Immature natural killer cell (primary cell): ENCODE results near the gene ARHGAP15. TPM values are rescaled to one million over a fixed set of nuclear protein-coding genes. Genes with fewer than 3 reads are reported as not detected.

Experiments used
- DNase-seq, 3 donors: peaks; one replicate each; pipeline ENCODE4 v3.0.0; 2022; ENCODE audit warnings: mixed read lengths in 1 of 3
- H3K27ac Mint-ChIP-seq, 6 donors: one replicate each; pipeline ENCODE4 v1.8.0; 2020; ENCODE audit warnings: mixed read lengths in 6 of 6, mild to moderate bottlenecking in 5 of 6, inconsistent platforms in 4 of 6, moderate library complexity in 3 of 6
- H3K27me3 Mint-ChIP-seq, 3 donors: one replicate each; pipeline ENCODE4 v1.8.0; 2020 to 2021; ENCODE audit warnings: low read depth in 3 of 3, mild to moderate bottlenecking in 3 of 3, mixed read lengths in 3 of 3, moderate library complexity in 3 of 3, inconsistent platforms in 1 of 3
- H3K36me3 Mint-ChIP-seq, 3 donors: one replicate each; pipeline ENCODE4 v1.8.0; 2020; ENCODE audit warnings: mixed read lengths in 3 of 3, inconsistent platforms in 2 of 3, mild to moderate bottlenecking in 2 of 3
- H3K4me1 Mint-ChIP-seq, 2 donors: one replicate each; pipeline ENCODE4 v1.8.0; 2020; ENCODE audit warnings: inconsistent platforms in 2 of 2, mild to moderate bottlenecking in 2 of 2, mixed read lengths in 2 of 2, moderate library complexity in 1 of 2
- H3K4me3 Mint-ChIP-seq, 5 donors: one replicate each; pipeline ENCODE4 v1.8.0; 2020; ENCODE audit warnings: mild to moderate bottlenecking in 5 of 5, mixed read lengths in 5 of 5, inconsistent platforms in 3 of 5, moderate library complexity in 3 of 5
- H3K9me3 Mint-ChIP-seq, 6 donors: one replicate each; pipeline ENCODE4 v1.8.0; 2020; ENCODE audit warnings: mild to moderate bottlenecking in 6 of 6, mixed read lengths in 6 of 6, inconsistent platforms in 4 of 6, moderate library complexity in 3 of 6
- polyA plus RNA-seq, 3 donors: library from polyadenylated mRNA; unstranded; fragments of 300-500 nt; fragmentation: Illumina TruSeq; gene quantifications; one replicate each; pipeline ENCODE4 v1.2.3, GENCODE V29; 2021

ARHGAP15 gene
- polyA plus RNA-seq, 3 donors from 2014 or later, result 107 to 168 (median 150) TPM

DNA sequence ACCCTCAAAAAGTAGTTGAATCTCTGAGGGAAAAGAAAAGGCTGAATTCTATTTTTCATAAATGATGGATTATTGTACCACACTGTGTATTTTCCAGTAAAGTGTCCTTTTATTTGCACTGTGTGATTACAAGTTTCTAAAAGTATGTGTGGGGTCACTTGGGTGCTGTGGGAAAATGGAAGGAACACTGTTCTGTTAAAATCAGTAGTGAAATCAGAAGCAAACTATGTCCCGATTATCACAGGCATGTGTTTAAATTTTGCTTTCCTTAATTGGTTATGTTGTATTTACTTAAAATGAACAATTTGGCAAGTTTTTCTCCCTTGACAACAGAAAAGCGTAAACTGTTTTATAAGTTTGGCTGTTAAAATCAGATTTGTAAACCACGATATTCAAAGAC is 353.1 kb downstream of the ARHGAP15 start:
- peaks cover 27 to 72% of the 10 kb centered on the region in 2 donors for H3K4me1 Mint-ChIP-seq
- no peak overlapping the region for H3K4me3 Mint-ChIP-seq
- H3K9me3 Mint-ChIP-seq, result no peaks in the 10 kb centered on the region
- peaks cover 0 to 1% (median 0%) of the 10 kb centered on the region in 3 donors for H3K27me3 Mint-ChIP-seq
- H3K27ac Mint-ChIP-seq, result no peak overlapping the region
- no peak for DNase-seq
- H3K36me3 Mint-ChIP-seq, result peaks cover 0 to 3% (median 0%) of the 10 kb centered on the region in 3 donors

DNA sequence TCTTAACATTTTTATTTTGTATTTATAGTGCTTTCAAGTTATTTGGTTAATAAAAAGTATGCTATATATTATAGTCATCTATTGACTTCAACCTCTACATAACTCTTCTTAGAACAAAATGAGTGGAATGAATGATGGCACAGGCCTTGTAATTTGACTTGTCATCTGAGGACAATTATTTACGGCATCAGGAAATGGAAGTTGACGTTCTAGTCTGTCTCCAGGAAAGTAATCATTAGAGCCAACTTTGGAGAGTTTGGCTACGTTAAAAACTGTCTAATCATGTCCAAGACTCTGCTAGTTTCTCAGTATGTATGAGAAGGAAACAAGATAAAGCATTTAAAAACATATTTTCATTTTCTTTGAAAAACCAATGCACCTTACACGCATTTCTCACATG is 353.6 kb downstream of the ARHGAP15 start:
- H3K9me3 Mint-ChIP-seq, result no peaks in the 10 kb centered on the region
- no peak overlapping the region for H3K27ac Mint-ChIP-seq
- H3K4me1 Mint-ChIP-seq, result peaks cover 23 to 68% of the 10 kb centered on the region in 2 donors
- peaks cover 0 to 5% (median 2%) of the 10 kb centered on the region in 3 donors for H3K36me3 Mint-ChIP-seq
- no peak for DNase-seq
- peaks cover 0 to 1% (median 0%) of the 10 kb centered on the region in 3 donors for H3K27me3 Mint-ChIP-seq
- H3K4me3 Mint-ChIP-seq, result no peak overlapping the region

DNA sequence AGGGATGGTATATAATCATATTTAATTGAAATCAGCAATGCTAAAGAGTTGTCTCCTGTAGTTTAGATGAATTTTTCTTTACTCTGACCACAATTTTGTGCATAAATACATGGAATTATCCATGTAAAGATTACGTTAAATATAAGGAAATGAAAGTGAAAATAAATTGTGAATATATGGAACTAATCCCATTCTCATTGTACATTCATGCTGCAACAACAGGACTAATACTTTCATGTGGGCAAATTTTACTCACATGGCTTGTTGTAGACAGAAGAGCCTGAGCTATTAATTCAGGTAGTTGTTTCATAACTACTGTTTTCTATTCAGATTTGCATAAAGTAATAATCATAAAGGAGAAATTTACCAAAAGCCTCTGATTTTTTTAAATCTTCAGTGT is 357.8 kb downstream of the ARHGAP15 start:
- Mint-ChIP-seq H3K36me3 (peaks cover 10 to 15% (median 13%) of the 10 kb centered on the region in 3 donors), H3K27me3 (peaks cover 0 to 1% (median 0%) of the 10 kb centered on the region in 3 donors), H3K9me3 (no peaks in the 10 kb centered on the region), H3K4me3 (no peak overlapping the region), H3K4me1 (peaks cover 12 to 42% of the 10 kb centered on the region in 2 donors), H3K27ac (peak overlapping the region in 2 of 6 donors; percentile 36 to 72)
- DNase-seq, result no peak

DNA sequence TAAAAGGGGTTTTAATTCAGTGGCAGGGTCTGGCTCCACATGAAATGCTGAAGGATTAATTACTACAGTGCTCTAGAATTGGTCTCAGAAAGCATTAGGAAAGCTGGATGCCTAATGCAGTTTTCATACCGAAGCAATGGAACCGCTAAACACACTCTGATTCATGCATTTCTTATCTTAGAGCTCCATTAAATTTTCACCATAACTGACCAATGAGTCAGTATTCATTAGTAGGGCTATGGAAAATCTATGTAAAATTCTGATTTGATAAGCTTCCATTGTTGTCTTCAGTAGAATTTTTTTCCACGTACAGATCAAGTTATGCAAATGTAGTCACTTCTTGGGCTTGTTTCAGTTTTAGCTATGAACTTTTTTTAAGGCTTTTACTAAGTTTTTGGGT is 359.9 kb downstream of the ARHGAP15 start:
- Mint-ChIP-seq H3K36me3 (peaks cover 27 to 31% (median 30%) of the 10 kb centered on the region in 3 donors), H3K27me3 (peaks cover 0 to 4% (median 0%) of the 10 kb centered on the region in 3 donors), H3K9me3 (no peaks in the 10 kb centered on the region), H3K4me3 (no peak overlapping the region), H3K4me1 (peaks cover 6 to 38% of the 10 kb centered on the region in 2 donors), H3K27ac (no peak overlapping the region)
- no peak for DNase-seq

DNA sequence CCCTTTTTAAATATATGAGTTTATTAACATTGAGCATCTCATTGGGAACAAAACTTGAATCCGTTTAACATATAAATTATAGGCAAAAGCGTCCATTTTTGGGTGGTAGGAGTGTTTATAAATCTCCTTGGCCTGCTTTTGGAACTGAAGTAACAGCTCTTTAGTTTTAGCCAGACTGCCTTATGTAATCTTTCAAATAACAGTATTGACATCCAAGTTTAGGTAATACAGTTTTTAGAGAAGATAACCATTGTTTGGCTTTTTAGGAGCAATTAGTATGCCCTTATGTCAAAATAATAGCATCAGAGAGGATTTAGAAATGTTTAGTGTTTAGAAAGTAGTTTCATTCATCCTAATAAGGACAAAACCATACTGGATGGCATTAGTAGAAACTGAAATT is 361.9 kb downstream of the ARHGAP15 start:
- Mint-ChIP-seq H3K36me3 (peaks cover 32 to 39% (median 36%) of the 10 kb centered on the region in 3 donors), H3K4me1 (peaks cover 12 to 39% of the 10 kb centered on the region in 2 donors), H3K9me3 (no peaks in the 10 kb centered on the region), H3K4me3 (no peak overlapping the region), H3K27ac (peak overlapping the region in 1 of 6 donors; percentile 53), H3K27me3 (peaks cover 0 to 4% (median 0%) of the 10 kb centered on the region in 3 donors)
- no peak for DNase-seq

DNA sequence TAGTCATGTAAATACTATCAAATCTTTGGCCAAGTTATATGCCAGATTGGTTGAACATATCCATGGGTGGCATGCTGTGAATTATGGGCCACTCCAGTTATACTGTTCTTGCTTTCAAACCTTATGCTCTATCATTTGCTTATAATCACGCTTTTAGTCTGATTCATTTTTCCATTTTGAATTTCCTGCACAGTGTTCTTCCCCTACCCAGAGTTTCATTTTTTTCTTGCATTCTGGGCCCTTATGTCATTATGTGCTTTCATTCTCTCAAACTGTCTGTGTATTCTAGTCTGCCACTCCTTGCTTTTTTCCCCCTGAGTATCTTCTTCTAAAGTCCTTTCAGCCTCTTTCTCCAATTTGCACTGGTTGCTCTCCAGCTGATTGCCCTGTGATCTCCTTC is 364.1 kb downstream of the ARHGAP15 start:
- Mint-ChIP-seq H3K9me3 (no peaks in the 10 kb centered on the region), H3K4me3 (no peak overlapping the region), H3K4me1 (peaks cover 16 to 46% of the 10 kb centered on the region in 2 donors), H3K27me3 (peaks cover 0 to 4% (median 0%) of the 10 kb centered on the region in 3 donors), H3K36me3 (peaks cover 32 to 35% (median 32%) of the 10 kb centered on the region in 3 donors), H3K27ac (peak overlapping the region in 1 of 6 donors; percentile 14)
- DNase-seq, result no peak

DNA sequence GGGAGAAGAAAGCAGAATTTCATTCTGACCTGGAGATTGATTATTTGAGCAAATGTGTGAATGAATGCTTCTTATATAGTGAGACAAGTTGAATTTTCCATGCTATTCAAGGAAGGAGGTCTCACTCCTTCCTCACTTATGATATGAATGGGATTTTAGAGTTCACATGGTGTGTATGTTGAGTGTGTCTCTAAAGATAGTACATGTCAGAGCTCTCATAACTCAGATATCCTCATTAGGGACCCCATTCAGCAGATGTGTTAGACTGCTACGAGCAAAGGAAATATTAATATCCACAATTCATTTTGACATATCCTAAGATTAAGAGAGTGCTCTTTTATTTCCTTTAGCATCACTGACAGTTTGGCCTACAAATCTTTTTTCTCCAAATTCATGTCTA is 368.5 kb downstream of the ARHGAP15 start:
- Mint-ChIP-seq H3K4me1 (peaks cover 26 to 62% of the 10 kb centered on the region in 2 donors), H3K9me3 (no peaks in the 10 kb centered on the region), H3K27me3 (peaks cover 0 to 11% (median 0%) of the 10 kb centered on the region in 3 donors), H3K4me3 (no peak overlapping the region), H3K36me3 (peaks cover 21% of the 10 kb centered on the region in 3 donors), H3K27ac (no peak overlapping the region)
- DNase-seq, result no peak

DNA sequence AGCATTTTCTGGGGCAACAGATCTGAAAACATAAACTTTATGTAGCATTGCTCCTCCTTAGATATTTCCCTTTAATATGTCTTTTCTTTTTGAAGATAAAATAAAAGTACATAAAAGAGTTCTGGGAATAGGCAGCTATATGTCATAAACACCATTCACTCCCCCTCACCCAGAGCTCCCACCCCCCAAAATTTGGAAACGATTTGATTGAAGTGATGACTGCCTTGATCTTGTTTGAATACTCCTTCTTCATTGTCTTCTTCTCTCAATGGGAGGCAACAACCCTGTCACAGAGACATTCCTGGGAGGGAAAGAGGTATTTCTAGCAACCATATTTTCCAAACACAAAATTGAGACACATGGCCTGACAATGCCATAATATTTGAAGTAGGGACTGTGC is 369.3 kb downstream of the ARHGAP15 start:
- no peak overlapping the region for H3K4me3 Mint-ChIP-seq
- no peaks in the 10 kb centered on the region for H3K9me3 Mint-ChIP-seq
- H3K27ac Mint-ChIP-seq, result peak overlapping the region in 4 of 6 donors; percentile 10 to 37 (median 20)
- H3K4me1 Mint-ChIP-seq, result peaks cover 27 to 56% of the 10 kb centered on the region in 2 donors
- DNase-seq, result no peak
- H3K36me3 Mint-ChIP-seq, result peaks cover 15% of the 10 kb centered on the region in 3 donors
- peaks cover 0 to 9% (median 0%) of the 10 kb centered on the region in 3 donors for H3K27me3 Mint-ChIP-seq

DNA sequence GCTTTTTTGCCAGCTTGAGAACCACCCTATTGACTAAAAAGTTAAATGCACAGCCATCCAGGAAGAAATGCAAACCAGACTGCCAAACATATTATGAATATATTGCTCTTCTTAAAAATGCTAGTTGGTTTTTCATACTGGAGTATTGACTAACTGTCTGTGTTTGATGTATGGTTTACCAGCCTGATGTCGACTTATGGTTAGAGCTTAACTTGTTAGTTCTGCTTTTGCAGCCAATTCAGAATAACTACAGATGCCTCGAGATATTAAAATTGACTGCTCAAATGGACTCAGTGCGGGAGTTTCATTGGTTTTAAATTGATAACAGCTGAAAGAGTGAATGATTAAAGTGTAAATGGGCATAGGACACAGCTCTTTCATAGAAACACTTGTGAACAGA is 369.8 kb downstream of the ARHGAP15 start:
- Mint-ChIP-seq H3K27me3 (peaks cover 0 to 8% (median 0%) of the 10 kb centered on the region in 3 donors), H3K27ac (peak overlapping the region in 4 of 6 donors; percentile 12 to 37 (median 26)), H3K4me1 (peaks cover 31 to 50% of the 10 kb centered on the region in 2 donors), H3K4me3 (no peak overlapping the region), H3K36me3 (peaks cover 9 to 12% (median 10%) of the 10 kb centered on the region in 3 donors), H3K9me3 (no peaks in the 10 kb centered on the region)
- no peak for DNase-seq

DNA sequence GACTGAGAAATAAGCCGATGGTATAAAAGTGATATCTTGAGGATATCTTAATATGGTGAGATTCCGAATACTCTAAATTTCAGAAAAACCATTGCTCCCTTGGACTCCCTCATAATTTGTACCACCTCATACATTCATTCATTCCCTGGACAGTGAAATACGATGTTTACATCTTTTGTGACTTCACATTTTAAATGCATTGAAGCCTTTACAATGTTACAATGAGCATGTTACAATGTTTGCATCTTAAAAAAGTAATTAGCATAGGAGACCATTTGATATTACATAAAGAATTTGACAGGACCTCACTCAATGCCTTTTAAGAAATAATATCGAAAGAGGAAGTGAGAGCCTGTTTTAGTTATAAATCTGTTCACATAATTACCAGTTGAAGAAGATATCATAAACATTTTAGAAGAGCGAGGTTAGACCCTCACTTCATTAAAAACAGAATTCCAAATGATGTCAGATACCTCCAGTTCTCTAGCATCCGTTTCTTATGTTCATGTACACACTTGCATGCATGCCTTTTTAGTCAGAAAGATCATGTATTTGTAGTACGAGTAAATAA is 372.0 kb downstream of the ARHGAP15 start:
- no peak overlapping the region for H3K4me3 Mint-ChIP-seq
- H3K36me3 Mint-ChIP-seq, result peaks cover 3 to 10% (median 3%) of the 10 kb centered on the region in 3 donors
- H3K9me3 Mint-ChIP-seq, result no peaks in the 10 kb centered on the region
- DNase-seq, result no peak
- H3K27me3 Mint-ChIP-seq, result peaks cover 0 to 6% (median 2%) of the 10 kb centered on the region in 3 donors
- H3K4me1 Mint-ChIP-seq, result peaks cover 29 to 38% of the 10 kb centered on the region in 2 donors
- H3K27ac Mint-ChIP-seq, result no peak overlapping the region

DNA sequence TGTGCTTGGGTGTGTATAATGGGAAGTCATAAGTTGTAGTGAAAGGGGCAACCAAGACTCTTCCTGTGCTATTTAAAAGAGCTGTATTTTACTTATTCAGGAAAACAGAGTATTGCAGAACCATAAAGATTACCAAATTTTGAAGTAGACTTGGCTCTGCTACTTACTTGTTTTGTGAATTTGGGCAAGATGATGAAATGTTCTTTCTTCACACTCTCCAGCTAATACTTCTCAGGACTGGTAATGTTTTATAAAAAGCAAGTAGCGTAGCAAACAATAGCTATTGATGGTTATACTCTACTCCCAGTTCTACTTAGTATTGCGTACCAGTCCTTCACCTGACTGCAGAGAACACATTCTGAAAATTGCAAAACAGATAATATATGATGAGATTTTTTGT is 374.1 kb downstream of the ARHGAP15 start:
- Mint-ChIP-seq H3K4me1 (peaks cover 26 to 32% of the 10 kb centered on the region in 2 donors), H3K27me3 (peaks cover 0 to 6% (median 4%) of the 10 kb centered on the region in 3 donors), H3K27ac (peak overlapping the region in 1 of 6 donors; percentile 58), H3K36me3 (peaks cover 3 to 10% (median 3%) of the 10 kb centered on the region in 3 donors), H3K9me3 (no peaks in the 10 kb centered on the region), H3K4me3 (no peak overlapping the region)
- DNase-seq, result no peak

DNA sequence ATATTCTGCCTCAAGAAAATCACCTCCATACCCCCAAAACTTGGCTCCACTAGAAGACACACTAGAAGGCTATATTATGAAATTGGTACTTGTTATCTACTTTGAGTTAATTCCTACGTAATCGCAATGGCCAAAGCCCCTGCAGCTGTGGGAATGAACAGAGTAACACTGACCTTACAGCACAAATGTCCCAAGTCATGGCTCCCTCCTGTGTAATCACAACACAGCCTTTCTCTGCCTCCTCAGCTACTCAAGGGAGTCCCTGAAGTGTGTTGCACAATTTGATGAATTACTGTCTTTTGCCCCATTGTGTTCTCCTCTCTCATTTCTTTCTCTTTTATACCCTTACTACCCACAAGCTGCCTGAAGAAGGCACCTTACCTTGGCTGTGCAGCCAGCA is 375.2 kb downstream of the ARHGAP15 start:
- H3K9me3 Mint-ChIP-seq, result no peaks in the 10 kb centered on the region
- DNase-seq, result no peak
- peaks cover 3 to 10% (median 3%) of the 10 kb centered on the region in 3 donors for H3K36me3 Mint-ChIP-seq
- H3K4me3 Mint-ChIP-seq, result no peak overlapping the region
- peaks cover 17 to 23% of the 10 kb centered on the region in 2 donors for H3K4me1 Mint-ChIP-seq
- H3K27me3 Mint-ChIP-seq, result peaks cover 0 to 6% (median 4%) of the 10 kb centered on the region in 3 donors
- H3K27ac Mint-ChIP-seq, result peak overlapping the region in 1 of 6 donors; percentile 24

DNA sequence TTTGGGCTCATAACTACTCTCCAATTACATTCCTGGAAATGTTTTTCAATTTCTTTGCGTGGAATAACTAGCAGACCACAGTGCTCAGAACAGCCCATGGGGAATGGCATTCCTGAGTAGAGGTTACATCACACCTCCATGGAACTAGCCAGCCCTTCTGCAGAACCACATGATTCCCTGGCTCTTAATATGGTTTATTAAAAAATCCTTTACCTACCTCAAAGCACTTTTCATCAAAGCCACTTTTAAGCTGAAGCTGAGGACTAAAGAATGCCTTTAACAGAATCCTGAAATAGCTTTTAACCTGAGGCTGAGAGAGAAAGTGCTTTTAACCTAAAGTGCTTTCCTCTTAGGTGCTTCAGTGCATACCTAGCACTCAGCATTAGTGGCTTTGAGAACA is 376.3 kb downstream of the ARHGAP15 start:
- Mint-ChIP-seq H3K27me3 (peaks cover 0 to 6% (median 4%) of the 10 kb centered on the region in 3 donors), H3K4me1 (peaks cover 16 to 22% of the 10 kb centered on the region in 2 donors), H3K36me3 (peaks cover 3 to 10% (median 6%) of the 10 kb centered on the region in 3 donors), H3K27ac (no peak overlapping the region), H3K9me3 (no peaks in the 10 kb centered on the region), H3K4me3 (no peak overlapping the region)
- no peak for DNase-seq

DNA sequence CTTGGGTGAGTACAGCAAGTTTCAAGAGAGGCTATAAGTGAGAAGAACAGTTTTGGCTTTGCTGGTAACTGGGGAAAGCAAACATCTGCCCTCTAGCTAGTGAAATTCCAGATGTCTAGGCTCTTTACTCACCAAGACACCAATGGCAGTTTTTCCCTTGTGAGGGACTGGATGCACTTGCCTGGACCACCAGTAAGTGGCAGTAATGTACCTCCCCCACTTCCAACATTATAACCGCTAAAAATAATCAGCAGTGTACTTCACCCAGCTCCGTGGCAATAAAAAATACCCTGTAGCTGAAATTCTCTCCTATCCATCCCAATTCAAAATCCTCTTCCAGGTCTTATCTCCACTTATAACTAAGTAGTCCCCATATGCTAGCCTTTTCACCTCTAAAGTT is 383.9 kb downstream of the ARHGAP15 start:
- peak; percentile 1 to 20 (median 18) for DNase-seq
- Mint-ChIP-seq H3K4me1 (peaks cover 12 to 22% of the 10 kb centered on the region in 2 donors), H3K27me3 (peaks cover 0 to 1% (median 0%) of the 10 kb centered on the region in 3 donors), H3K9me3 (no peaks in the 10 kb centered on the region), H3K36me3 (peaks cover 8 to 27% (median 19%) of the 10 kb centered on the region in 3 donors), H3K4me3 (no peak overlapping the region), H3K27ac (peak overlapping the region in 1 of 6 donors; percentile 15)
